Osteocyte (in vitro differentiated cells): ENCODE measurements around the gene CRYBG2. TPM values are rescaled to one million over a fixed set of nuclear protein-coding genes. Genes with fewer than 3 reads are reported as not detected.

Experiments
- DNase-seq: peaks from one replicate; pipeline ENCODE4 v3.0.0; 2021; ENCODE audit warnings: mixed read lengths; ENCODE audit not compliant: unreplicated experiment; ENCODE audit errors: extremely low spot score
- H3K27ac Mint-ChIP-seq: one replicate; pipeline ENCODE4 v1.8.0; 2021; ENCODE audit warnings: mild to moderate bottlenecking, mixed read lengths; ENCODE audit not compliant: unreplicated experiment
- H3K27me3 Mint-ChIP-seq: one replicate; pipeline ENCODE4 v1.8.0; 2021; ENCODE audit warnings: mixed read lengths; ENCODE audit not compliant: unreplicated experiment
- H3K36me3 Mint-ChIP-seq: one replicate; pipeline ENCODE4 v1.8.0; 2021; ENCODE audit warnings: mixed read lengths; ENCODE audit not compliant: unreplicated experiment
- H3K4me1 Mint-ChIP-seq: one replicate; pipeline ENCODE4 v1.8.0; 2021; ENCODE audit warnings: mixed read lengths; ENCODE audit not compliant: unreplicated experiment
- H3K4me3 Mint-ChIP-seq: one replicate; pipeline ENCODE4 v1.8.0; 2021; ENCODE audit warnings: mild to moderate bottlenecking, moderate library complexity, mixed read lengths; ENCODE audit not compliant: unreplicated experiment
- H3K9me3 Mint-ChIP-seq: one replicate; pipeline ENCODE4 v1.8.0; 2021; ENCODE audit warnings: mixed read lengths; ENCODE audit not compliant: unreplicated experiment
- total RNA-seq: library from RNA; stranded (reverse); gene quantifications from 2 replicates; pipeline ENCODE4 v1.2.1, GENCODE V29; 2021
- TF ChIP-seq, protein P1 (sequence below): fragments of 200-600 bp; sonication (generic); IDR thresholded peaks from 2 replicates; pipeline ENCODE4 v1.5.0; 2021; ENCODE audit warnings: antibody characterized with exemption, mild to moderate bottlenecking, moderate library complexity

Gene CRYBG2
- total RNA-seq, 1 donor from 2014 or later: not detected

DNA sequence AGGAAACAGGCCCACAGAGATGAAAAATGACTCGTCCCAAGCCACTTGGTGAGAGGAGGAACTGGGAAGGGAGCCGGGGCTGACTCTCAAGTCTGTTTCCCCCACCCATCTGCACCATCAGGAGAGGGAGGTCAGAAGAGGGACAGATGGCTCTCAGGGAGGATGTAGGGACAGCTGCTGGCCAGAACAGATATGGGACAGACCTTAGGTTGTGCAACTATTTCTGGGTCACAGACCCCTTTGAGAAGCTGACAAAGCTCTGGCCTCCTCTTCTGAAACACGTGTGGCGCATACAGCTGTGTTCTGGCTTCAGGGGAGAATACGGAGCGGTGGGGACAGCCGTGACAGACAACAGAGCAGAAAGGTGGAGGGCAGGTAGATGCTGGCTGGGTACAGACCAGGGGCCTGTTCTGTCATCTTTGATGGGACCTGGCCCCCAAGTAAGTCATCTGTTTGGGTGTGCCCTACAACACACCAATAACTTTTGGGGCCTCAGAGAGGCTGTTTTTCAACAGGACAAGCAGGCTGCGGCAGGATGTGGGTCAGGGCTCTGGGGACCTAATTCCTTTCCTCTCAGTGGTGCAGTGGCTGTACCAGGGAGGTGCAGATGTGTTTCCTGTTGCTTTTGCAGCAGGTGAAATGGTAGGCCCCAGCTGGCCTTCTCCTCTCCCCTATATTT is 66.8 kb downstream of the CRYBG2 start:
- Mint-ChIP-seq H3K27ac (peak overlapping the region; percentile 15), H3K4me1 (peaks cover 31% of the 10 kb centered on the region)

DNA sequence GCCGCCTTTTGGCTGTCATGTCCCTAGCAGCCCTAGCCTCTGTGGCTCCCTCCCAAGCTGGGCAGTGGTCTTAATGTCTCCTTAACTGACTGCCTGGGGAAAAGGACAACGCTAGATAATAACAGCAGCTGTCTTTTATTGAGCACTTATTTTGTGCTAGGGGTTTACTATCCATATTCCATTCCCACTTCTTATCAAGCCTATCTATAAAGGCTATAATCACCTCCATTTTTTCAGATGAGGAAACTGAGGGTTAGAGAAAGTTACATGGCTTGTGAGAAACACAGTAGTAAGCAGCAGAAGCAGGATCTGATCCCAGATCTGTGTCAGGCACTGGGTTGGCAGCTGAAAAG is 67.9 kb downstream of the CRYBG2 start:
- Mint-ChIP-seq H3K4me1 (peaks cover 40% of the 10 kb centered on the region), H3K36me3 (peaks cover 1% of the 10 kb centered on the region), H3K9me3 (no peaks in the 10 kb centered on the region), H3K4me3 (no peak overlapping the region), H3K27ac (no peak overlapping the region), H3K27me3 (no peaks in the 10 kb centered on the region)
- no peak for DNase-seq
- TF ChIP-seq, protein P1, sequence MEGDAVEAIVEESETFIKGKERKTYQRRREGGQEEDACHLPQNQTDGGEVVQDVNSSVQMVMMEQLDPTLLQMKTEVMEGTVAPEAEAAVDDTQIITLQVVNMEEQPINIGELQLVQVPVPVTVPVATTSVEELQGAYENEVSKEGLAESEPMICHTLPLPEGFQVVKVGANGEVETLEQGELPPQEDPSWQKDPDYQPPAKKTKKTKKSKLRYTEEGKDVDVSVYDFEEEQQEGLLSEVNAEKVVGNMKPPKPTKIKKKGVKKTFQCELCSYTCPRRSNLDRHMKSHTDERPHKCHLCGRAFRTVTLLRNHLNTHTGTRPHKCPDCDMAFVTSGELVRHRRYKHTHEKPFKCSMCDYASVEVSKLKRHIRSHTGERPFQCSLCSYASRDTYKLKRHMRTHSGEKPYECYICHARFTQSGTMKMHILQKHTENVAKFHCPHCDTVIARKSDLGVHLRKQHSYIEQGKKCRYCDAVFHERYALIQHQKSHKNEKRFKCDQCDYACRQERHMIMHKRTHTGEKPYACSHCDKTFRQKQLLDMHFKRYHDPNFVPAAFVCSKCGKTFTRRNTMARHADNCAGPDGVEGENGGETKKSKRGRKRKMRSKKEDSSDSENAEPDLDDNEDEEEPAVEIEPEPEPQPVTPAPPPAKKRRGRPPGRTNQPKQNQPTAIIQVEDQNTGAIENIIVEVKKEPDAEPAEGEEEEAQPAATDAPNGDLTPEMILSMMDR: no peak

More for the DNA sequence above, 66.8 kb downstream of the CRYBG2 start:
- no peak for DNase-seq
- H3K36me3 Mint-ChIP-seq: peaks cover 1% of the 10 kb centered on the region
- TF ChIP-seq, protein P1: no peak
- H3K9me3 Mint-ChIP-seq: no peaks in the 10 kb centered on the region
- H3K27me3 Mint-ChIP-seq: no peaks in the 10 kb centered on the region
- H3K4me3 Mint-ChIP-seq: no peak overlapping the region

DNA sequence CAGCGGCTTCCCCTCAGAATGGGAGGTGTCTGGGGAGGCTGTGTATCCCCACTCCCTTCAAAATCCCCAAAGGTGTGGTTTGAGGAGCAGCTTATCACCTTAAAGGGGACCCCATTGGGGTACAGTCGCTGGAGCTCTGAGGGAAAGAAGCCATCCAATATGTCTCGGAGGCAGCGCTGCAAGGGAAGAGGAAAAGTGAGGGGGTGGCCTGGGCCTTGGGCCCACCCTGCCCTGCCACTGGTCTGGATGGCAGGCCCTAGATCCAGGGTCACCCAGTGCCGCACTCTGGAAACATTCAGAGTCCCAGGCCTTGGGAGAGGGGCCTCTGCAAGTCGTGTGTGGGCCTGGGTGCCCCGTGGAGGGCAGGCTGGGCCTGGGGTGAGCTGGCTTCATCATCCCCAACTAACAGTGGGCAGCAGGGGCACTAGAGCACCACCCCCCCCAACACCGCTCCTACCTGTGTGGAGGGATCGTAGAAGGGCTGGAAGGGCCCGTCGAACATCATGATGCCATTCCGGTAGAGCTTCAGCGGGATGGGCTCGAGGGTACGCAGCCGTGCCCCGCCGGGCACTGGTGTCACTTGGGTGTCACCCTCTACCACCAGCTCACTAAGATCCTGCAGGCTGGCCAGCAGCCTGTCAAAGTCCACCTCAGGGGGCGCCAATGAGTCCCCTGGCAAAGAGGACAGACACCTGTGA is 68.4 kb downstream of the CRYBG2 start:
- TF ChIP-seq, protein P1: peak; percentile 31
- peaks cover 1% of the 10 kb centered on the region for H3K36me3 Mint-ChIP-seq
- H3K9me3 Mint-ChIP-seq: no peaks in the 10 kb centered on the region
- peaks cover 44% of the 10 kb centered on the region for H3K4me1 Mint-ChIP-seq
- H3K4me3 Mint-ChIP-seq: no peak overlapping the region
- H3K27me3 Mint-ChIP-seq: no peaks in the 10 kb centered on the region
- no peak for DNase-seq
- no peak overlapping the region for H3K27ac Mint-ChIP-seq

DNA sequence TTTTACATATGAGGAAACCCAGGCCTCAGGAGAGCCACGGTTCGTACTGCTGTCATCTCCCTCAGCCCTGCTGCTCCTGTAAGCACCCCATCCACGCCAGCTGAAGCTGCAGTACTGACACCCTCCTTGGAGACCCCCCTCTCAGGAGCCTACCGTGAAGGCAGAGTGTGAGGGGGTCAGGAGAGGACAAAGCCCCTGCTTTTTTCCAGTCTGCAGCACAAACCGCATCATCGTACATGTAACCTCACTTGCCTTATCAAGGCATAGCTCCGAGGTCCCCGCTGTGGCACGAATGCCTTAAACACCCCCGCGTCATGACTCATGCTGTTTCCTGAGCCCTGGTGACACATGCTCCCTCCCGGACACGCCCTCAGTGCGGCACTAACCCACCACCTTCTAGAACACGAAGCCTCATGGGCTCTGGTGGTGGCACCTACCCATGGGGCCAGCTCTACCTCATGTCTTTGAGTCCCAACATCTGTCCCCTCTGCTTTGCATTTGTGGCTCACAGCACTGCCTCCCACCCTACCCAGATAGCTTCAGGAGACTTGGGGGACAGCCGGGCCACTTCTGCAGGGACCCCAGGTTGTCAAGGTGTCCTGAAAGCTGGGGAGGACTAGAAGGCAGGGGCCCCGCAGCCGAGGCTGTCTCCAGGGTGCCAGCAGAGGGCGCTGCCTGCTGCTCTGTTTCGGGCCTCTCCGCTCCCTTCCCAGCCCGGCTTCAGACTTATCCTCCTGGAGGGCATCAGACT is 69.2 kb downstream of the CRYBG2 start:
- no peaks in the 10 kb centered on the region for H3K9me3 Mint-ChIP-seq
- TF ChIP-seq, protein P1: peak; percentile 73
- H3K4me3 Mint-ChIP-seq: no peak overlapping the region
- H3K27ac Mint-ChIP-seq: peak overlapping the region; percentile 89
- no peak for DNase-seq
- H3K27me3 Mint-ChIP-seq: no peaks in the 10 kb centered on the region
- H3K36me3 Mint-ChIP-seq: peaks cover 1% of the 10 kb centered on the region
- peaks cover 47% of the 10 kb centered on the region for H3K4me1 Mint-ChIP-seq
